ENCODE results near the gene WDR90.

WDR90 gene

GRCh38 chr16:667113-667779, 18.1 kb downstream of the WDR90 start:
- Histone ChIP-seq H3K9ac (ENCODE audit: low read depth, low read length, poor library complexity) (peak overlapping the region; percentile 53), H3K9me3 (replicated peaks in 1 of 2; ENCODE audit: control insufficient read depth in 2 of 2, insufficient read depth in 1 of 2, low read depth in 1 of 2, low read length in 2 of 2) (no peaks in the 10 kb centered on the region), H3K4me3 (ENCODE audit: low read length in 2 of 2) (no peak overlapping the region), H3K79me1 (ENCODE audit: low read depth, low read length) (peaks cover 24% of the 10 kb centered on the region), H3K4me1 (ENCODE audit: control insufficient read depth in 2 of 2, insufficient read depth in 1 of 2, low read depth in 1 of 2, low read length in 2 of 2) (peaks cover 2 to 6% of the 10 kb centered on the region in 2 donors), H2BK12ac (ENCODE audit: low read length) (peak overlapping the region; percentile 80), H3K4ac (ENCODE audit: low read length) (no peak overlapping the region), H4K8ac (ENCODE audit: low read depth, low read length) (no peak overlapping the region), H2BK15ac (ENCODE audit: low read length) (peak overlapping the region; percentile 87), H3K27me3 (ENCODE audit: control insufficient read depth in 3 of 3, insufficient read depth in 3 of 3, low read depth in 1 of 3, low read length in 3 of 3) (no peaks in the 10 kb centered on the region), H3K14ac (ENCODE audit: low read length) (no peak overlapping the region), H3K23ac (ENCODE audit: low read depth, low read length, poor library complexity) (peak overlapping the region; percentile 46), H2BK120ac (ENCODE audit: low read depth, low read length) (no peak overlapping the region), H2AK5ac (ENCODE audit: low read depth, low read length) (peak overlapping the region; percentile 98), H3K4me2 (ENCODE audit: insufficient read depth, low read length, poor library complexity, severe bottlenecking) (no peak overlapping the region), H3K18ac (ENCODE audit: low read length) (peak overlapping the region; percentile 63), H2BK5ac (ENCODE audit: low read length) (no peak overlapping the region), H2AFZ (ENCODE audit: low read length) (peak overlapping the region; percentile 76), H4K91ac (ENCODE audit: low read depth, low read length, poor library complexity) (no peak overlapping the region), H3K36me3 (replicated peaks in 1 of 2; ENCODE audit: control insufficient read depth in 2 of 2, insufficient read depth in 2 of 2, low read length in 2 of 2) (peaks cover 34 to 40% of the 10 kb centered on the region in 2 donors), H3K27ac (replicated peaks; ENCODE audit: low read length) (no peak overlapping the region)
- no CpG with 5 or more reads among the region's 22 CpGs for WGBS, 2 donors (ENCODE audit: extremely low coverage in 2 of 2, insufficient read length in 2 of 2, insufficient replicate concordance in 1 of 2)
- DNase-seq (ENCODE audit: low spot score), result no peak

GRCh38 chr16:667780-668518, 18.8 kb downstream of the WDR90 start, which contains the start of gene RHOT2:
Gene RHOT2, plus strand, starts transcription at chr16:668132. Its CDS starts 68 bp downstream, at chr16:668200.
- no CpG with 5 or more reads among the region's 78 CpGs for WGBS, 2 donors (ENCODE audit: extremely low coverage in 2 of 2, insufficient read length in 2 of 2, insufficient replicate concordance in 1 of 2)
- H3K27ac ChIP-seq (replicated peaks; ENCODE audit: low read length), result no peak within 1 kb of the TSS
- H2BK15ac ChIP-seq (ENCODE audit: low read length), result peak within 1 kb of the TSS; percentile 87
- peak within 1 kb of the TSS; percentile 66 for H3K4ac ChIP-seq (ENCODE audit: low read length)
- peaks cover 2 to 6% of the 10 kb centered on the region in 2 donors for H3K4me1 ChIP-seq (ENCODE audit: control insufficient read depth in 2 of 2, insufficient read depth in 1 of 2, low read depth in 1 of 2, low read length in 2 of 2)
- no peak within 1 kb of the TSS for H2BK120ac ChIP-seq (ENCODE audit: low read depth, low read length)
- no peaks in the 10 kb centered on the region for H3K27me3 ChIP-seq (ENCODE audit: control insufficient read depth in 3 of 3, insufficient read depth in 3 of 3, low read depth in 1 of 3, low read length in 3 of 3)
- H3K9me3 ChIP-seq (replicated peaks in 1 of 2; ENCODE audit: control insufficient read depth in 2 of 2, insufficient read depth in 1 of 2, low read depth in 1 of 2, low read length in 2 of 2), result no peaks in the 10 kb centered on the region
- peak within 1 kb of the TSS; percentile 98 for H3K23ac ChIP-seq (ENCODE audit: low read depth, low read length, poor library complexity)
- peak within 1 kb of the TSS; percentile 95 for H3K18ac ChIP-seq (ENCODE audit: low read length)
- peak within 1 kb of the TSS; percentile 98 for H2AK5ac ChIP-seq (ENCODE audit: low read depth, low read length)
- peak; percentile 89 for DNase-seq (ENCODE audit: low spot score)
- peaks cover 36 to 40% of the 10 kb centered on the region in 2 donors for H3K36me3 ChIP-seq (replicated peaks in 1 of 2; ENCODE audit: control insufficient read depth in 2 of 2, insufficient read depth in 2 of 2, low read length in 2 of 2)
- peak within 1 kb of the TSS; percentile 96 for H3K4me2 ChIP-seq (ENCODE audit: insufficient read depth, low read length, poor library complexity, severe bottlenecking)
- H4K8ac ChIP-seq (ENCODE audit: low read depth, low read length), result peak within 1 kb of the TSS; percentile 65
- peak within 1 kb of the TSS; percentile 53 for H2BK5ac ChIP-seq (ENCODE audit: low read length)
- H3K14ac ChIP-seq (ENCODE audit: low read length), result peak within 1 kb of the TSS; percentile 71
- peak within 1 kb of the TSS; percentile 95 for H3K9ac ChIP-seq (ENCODE audit: low read depth, low read length, poor library complexity)
- peak within 1 kb of the TSS; percentile 76 for H2AFZ ChIP-seq (ENCODE audit: low read length)
- H2BK12ac ChIP-seq (ENCODE audit: low read length), result peak within 1 kb of the TSS; percentile 80
- peaks cover 25% of the 10 kb centered on the region for H3K79me1 ChIP-seq (ENCODE audit: low read depth, low read length)
- peak within 1 kb of the TSS; percentile 89 to 92 for H3K4me3 ChIP-seq (ENCODE audit: low read length in 2 of 2)
- no peak within 1 kb of the TSS for H4K91ac ChIP-seq (ENCODE audit: low read depth, low read length, poor library complexity)

- WGBS, 2 donors (ENCODE audit: extremely low coverage in 2 of 2, insufficient read length in 2 of 2, insufficient replicate concordance in 1 of 2), result no CpG with 5 or more reads among the region's 50 CpGs
- Histone ChIP-seq H3K23ac (ENCODE audit: low read depth, low read length, poor library complexity) (peak overlapping the region; percentile 98), H3K9me3 (replicated peaks in 1 of 2; ENCODE audit: control insufficient read depth in 2 of 2, insufficient read depth in 1 of 2, low read depth in 1 of 2, low read length in 2 of 2) (no peaks in the 10 kb centered on the region), H2BK5ac (ENCODE audit: low read length) (peak overlapping the region; percentile 53), H3K27ac (replicated peaks; ENCODE audit: low read length) (no peak overlapping the region), H3K4me3 (ENCODE audit: low read length in 2 of 2) (peak overlapping the region; percentile 89 to 92), H3K27me3 (ENCODE audit: control insufficient read depth in 3 of 3, insufficient read depth in 3 of 3, low read depth in 1 of 3, low read length in 3 of 3) (no peaks in the 10 kb centered on the region), H3K18ac (ENCODE audit: low read length) (peak overlapping the region; percentile 95), H3K4me1 (ENCODE audit: control insufficient read depth in 2 of 2, insufficient read depth in 1 of 2, low read depth in 1 of 2, low read length in 2 of 2) (peaks cover 2 to 6% of the 10 kb centered on the region in 2 donors), H2AK5ac (ENCODE audit: low read depth, low read length) (peak overlapping the region; percentile 75), H3K9ac (ENCODE audit: low read depth, low read length, poor library complexity) (peak overlapping the region; percentile 95), H2BK12ac (ENCODE audit: low read length) (no peak overlapping the region), H3K4ac (ENCODE audit: low read length) (peak overlapping the region; percentile 66), H4K91ac (ENCODE audit: low read depth, low read length, poor library complexity) (no peak overlapping the region), H3K36me3 (replicated peaks in 1 of 2; ENCODE audit: control insufficient read depth in 2 of 2, insufficient read depth in 2 of 2, low read length in 2 of 2) (peaks cover 37 to 46% of the 10 kb centered on the region in 2 donors), H2BK15ac (ENCODE audit: low read length) (no peak overlapping the region), H3K14ac (ENCODE audit: low read length) (peak overlapping the region; percentile 21), H3K4me2 (ENCODE audit: insufficient read depth, low read length, poor library complexity, severe bottlenecking) (peak overlapping the region; percentile 96), H2BK120ac (ENCODE audit: low read depth, low read length) (no peak overlapping the region), H3K79me1 (ENCODE audit: low read depth, low read length) (peaks cover 28% of the 10 kb centered on the region), H4K8ac (ENCODE audit: low read depth, low read length) (peak overlapping the region; percentile 65), H2AFZ (ENCODE audit: low read length) (peak overlapping the region; percentile 76)
- no peak for DNase-seq (ENCODE audit: low spot score)
These were observed 19.5 kb downstream of the WDR90 start for GRCh38 chr16:668519-669171.
